SK-N-MC (cell line): ENCODE measurements around the gene GCSAM.

Source experiments
- EZH2 ChIP-seq: fragments of 200-600 bp; sonication (generic); IDR thresholded peaks from one replicate; pipeline ENCODE4 v1.6.1; 2017; ENCODE audit warnings: antibody characterized with exemption
- FOXP2 ChIP-seq: optimal IDR thresholded peaks from 2 replicates; pipeline ENCODE3; 2011; ENCODE audit warnings: mild to moderate bottlenecking, moderate library complexity; ENCODE audit not compliant: insufficient read depth; ENCODE audit errors: extremely low read length, control extremely low read depth
- POLR2AphosphoS5 ChIP-seq: IDR thresholded peaks from 2 replicates; pipeline ENCODE4 v1.6.1; 2012; ENCODE audit warnings: mild to moderate bottlenecking, low read depth, low read length, borderline replicate concordance

DNA sequence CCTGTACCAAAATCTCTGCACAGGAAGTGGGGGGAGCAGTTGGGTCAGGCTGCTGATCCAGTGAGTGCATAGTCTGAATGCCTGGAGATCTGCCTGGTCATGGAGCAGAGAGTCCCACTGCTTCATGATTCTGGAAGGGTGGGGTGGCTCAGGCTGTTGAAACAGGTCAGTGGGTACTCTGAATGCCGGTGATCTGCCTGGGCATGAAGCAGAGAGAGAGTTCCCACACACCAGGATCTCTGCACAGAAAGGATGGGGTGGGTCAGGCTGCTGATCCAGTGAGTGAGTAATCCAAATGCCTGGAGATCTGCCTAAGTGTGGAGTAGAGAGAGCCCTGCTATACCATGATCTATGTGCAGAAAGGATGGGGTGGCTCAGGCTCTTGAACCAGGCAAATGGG is 16.1 kb upstream of the GCSAM start:
- TF ChIP-seq EZH2 (no peak), POLR2AphosphoS5 (no peak), FOXP2 (no peak)
